Tongue (tissue), 2 donors: Measurements from ENCODE around the gene MYL6B. TPM values are rescaled to one million over a fixed set of nuclear protein-coding genes. Genes with fewer than 3 reads are reported as not detected.

Source experiments
- DNase-seq: peaks from one replicate; pipeline ENCODE4 v3.0.0-alpha.2; 2015
- total RNA-seq: library from RNA; depleted of rRNA; stranded (reverse); fragments of >200 nt; gene quantifications from one replicate; pipeline ENCODE4 v1.2.3, GENCODE V29; 2014

Gene MYL6B
- total RNA-seq, 1 donor from 2014 or later, result 136 TPM

DNA sequence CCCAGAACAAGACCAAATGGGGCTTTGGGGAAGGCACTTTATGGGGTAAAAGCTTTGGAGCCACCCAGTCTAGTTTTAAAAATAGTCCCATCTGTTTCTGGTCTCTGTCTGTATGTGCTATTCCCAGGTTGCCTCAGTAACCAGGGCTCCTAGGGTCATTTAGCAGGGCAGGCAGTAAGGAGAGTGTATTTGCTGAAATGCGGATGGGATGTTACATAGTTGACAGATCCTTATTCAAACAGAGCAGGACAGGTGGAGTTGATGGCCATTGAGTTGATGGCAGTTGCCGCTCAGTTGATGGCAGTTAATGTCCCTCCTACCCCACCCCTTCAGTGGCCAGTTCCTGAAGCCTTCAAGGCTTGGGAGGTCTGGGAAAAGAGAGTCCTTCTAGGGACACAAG is 29.8 kb upstream of the MYL6B start:
- peak; percentile 33 for DNase-seq

DNA sequence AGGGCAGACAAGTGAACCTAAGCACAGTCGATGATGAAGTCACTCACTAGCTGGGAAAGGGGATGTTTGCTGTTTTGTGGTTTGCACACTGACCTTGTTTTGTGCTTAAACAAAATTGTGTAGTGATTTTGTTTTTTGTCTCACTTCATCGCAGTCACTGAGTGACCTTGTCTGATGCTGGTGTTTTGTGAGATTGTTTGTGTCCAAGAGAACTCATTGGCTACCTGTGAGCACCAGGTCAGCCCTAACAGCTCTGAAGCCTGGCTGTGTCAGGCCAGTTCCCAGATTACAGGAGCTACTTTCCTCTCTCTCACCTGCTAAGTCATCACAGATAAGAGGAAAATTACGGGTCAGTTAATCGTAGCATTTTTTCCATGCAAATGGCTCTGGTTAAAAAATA is 28.3 kb upstream of the MYL6B start:
- DNase-seq, result no peak

DNA sequence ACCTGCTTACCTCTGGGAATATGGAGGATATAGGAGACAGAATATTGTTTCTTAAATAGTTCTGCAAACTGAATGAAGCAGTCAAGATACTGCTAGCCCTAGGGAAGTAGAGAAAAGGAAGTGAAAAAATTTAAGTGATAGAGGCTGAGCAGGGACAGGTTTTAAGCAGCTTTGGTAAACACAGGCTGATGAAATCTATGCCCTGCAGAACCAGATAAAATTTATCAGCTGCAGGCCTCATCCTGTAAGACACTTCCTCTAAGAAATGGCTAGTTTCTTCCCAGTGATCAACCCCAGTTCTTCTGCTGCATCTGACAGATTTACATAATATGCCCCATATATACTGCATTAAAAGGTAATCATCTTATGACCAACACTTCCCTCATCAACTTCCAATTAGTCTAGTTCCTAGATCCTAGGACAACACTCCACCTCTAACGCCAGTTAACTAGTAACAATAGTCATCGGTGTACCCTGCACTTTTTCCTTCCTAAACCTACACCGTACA is 25.6 kb upstream of the MYL6B start:
- DNase-seq, result no peak

- DNase-seq, result no peak
These were observed 24.9 kb upstream of the MYL6B start for GRCh38 chr12:56127485-56127887.

- peak; percentile 100 for DNase-seq
These were observed 24.3 kb upstream of the MYL6B start, which contains the start of gene ESYT1 for GRCh38 chr12:56127888-56128669. Gene ESYT1, plus strand, starts transcription at chr12:56128267. Its CDS starts 53 bp downstream, at chr12:56128320.

DNA sequence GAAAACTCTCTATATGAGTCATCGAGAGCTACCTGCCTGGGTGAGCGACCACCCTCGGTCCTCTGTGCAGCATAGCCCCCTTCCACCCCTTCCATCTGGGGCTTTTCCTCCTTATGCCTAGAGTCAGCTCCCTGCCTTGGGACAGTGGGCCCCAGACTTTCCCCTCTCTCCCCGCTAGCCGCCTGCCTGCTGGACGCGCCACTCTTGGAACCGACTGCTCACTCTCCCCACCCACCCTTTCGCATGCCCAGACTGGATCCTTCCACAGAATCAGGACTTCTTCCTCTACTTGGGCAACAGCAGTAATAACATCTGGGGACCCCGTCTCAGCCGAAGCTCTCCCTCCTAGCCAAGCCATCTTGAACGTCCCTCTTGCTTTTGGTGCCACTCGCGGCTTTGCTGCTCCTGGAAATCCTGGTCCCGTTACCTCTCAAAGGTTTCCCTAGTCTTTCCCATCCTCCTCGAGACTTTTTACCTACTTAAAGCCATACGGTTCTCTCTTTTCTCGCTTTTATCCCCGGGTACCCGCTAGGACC is 23.6 kb upstream of the MYL6B start:
- DNase-seq, result peak; percentile 51

- DNase-seq, result peak; percentile 79
These were observed 23.0 kb upstream of the MYL6B start for GRCh38 chr12:56129206-56129941.

- DNase-seq, result no peak
These were observed 22.4 kb upstream of the MYL6B start for GRCh38 chr12:56129942-56130495.

DNA sequence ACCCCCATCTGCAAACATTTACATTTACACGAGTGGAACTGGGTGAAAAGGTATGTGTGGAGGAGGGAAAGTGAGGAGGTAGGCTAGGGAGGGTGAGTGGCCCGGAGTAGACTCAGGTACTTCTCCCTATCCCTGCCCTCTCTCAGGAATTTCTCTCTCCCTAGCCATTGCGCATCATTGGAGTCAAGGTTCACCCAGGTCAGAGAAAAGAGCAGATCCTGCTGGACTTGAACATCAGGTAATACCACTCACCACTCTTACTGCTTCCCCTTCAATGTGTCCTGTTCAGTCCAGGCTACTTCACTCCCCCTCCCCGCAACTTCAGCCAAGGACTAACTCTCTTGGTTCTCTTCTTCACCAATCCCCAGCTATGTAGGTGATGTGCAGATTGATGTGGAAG is 21.5 kb upstream of the MYL6B start:
- DNase-seq, result no peak

GRCh38 chr12:56134897-56135296 is 17.5 kb upstream of the MYL6B start:
- DNase-seq, result no peak

DNA sequence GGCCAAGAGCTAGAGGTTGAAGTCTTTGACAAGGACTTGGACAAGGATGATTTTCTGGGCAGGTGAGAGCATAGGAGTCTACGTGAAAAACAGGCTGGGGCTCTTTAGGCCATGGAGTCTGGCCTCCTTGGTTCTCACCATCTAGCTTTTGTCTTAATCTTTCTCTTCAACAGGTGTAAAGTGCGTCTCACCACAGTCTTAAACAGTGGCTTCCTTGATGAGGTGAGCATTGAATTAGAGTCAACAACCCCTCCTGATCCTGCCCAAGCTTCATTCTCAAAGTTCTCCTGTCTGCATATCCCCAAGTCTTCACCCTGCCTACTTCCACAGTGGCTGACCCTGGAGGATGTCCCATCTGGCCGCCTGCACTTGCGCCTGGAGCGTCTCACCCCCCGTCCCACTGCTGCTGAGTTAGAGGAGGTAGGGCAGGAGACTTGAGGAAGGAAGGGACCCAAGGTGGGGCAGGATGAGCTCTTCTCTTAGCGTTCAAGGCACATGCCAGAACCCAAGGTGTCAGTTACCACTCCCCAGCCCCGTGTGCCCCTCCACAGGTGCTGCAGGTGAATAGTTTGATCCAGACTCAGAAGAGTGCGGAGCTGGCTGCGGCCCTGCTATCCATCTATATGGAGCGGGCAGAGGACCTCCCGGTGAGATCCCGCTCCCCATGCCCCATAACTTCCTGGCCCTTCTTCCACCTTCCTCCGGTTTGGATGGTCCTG is 14.4 kb upstream of the MYL6B start:
- no peak for DNase-seq

DNA sequence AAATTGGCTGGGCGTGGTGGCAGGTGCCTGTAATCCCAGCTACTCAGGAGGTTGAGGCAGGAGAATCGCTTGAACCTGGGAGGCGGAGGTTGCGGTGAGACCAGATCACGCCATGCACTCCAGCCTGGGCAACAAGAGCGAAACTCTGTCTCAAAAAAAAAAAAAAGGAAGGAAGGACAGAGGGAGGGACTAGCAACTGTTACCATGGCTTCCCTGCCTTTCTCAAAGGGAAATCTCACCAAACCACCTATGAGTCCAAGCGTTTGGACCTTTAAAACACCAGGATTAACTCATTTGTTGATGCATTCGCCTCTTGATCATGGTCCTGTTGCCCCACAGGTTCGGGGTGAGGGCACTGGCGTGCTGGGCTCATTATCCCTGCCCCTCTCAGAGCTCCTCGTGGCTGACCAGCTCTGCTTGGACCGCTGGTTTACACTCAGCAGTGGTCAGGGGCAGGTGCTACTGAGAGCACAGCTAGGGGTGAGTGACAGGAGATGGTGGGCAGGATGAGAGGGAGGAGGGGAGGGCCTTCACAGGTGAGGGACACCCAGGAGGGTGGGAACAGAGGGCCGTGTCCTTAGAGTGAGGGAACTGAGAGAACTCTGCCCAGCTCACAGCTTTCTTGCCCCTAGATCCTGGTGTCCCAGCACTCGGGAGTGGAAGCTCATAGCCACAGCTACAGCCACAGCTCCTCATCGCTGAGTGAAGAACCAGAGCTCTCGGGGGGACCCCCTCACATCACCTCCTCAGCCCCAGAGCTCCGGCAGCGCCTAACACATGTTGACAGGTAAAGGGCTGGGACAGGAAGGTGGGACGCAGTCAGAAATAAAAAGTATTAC is 10.2 kb upstream of the MYL6B start:
- no peak for DNase-seq

DNA sequence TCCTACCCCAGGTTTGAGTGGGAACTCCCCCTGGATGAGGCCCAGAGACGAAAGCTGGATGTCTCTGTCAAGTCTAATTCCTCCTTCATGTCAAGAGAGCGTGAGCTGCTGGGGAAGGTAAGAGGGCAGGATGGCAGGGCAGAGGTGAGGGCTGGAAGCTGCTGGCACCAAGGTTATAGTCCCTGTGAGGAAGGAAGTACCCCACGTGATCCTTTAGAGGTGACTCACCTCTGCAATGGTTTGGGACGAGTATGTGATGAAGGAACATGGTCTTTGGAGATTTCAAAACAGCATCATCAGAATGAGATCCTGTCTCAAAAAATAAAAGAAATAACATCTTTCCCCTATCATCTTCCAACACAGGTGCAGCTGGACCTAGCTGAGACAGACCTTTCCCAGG is 9.2 kb upstream of the MYL6B start:
- DNase-seq, result no peak

- DNase-seq, result no peak
These were observed 8.5 kb upstream of the MYL6B start for GRCh38 chr12:56143870-56144269.

DNA sequence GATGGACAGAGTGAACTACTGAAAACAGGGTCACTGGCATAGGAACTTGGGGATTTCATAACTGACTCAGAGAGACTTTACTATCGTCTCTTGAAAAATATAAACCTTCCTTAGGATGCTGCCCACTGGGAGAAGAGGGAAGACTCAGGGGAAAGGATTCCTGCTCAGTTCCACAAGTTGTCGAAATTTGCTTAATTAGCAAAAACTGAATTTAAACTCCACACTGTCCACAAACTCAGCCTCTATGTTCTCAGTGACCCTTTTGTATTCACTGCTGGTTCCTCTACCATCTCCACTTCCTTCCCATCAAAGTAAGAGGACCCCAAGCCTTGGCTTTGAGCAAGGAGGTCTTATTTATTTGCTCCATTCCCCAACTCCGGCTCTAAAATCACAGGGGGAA is 7.2 kb upstream of the MYL6B start:
- DNase-seq, result no peak

DNA sequence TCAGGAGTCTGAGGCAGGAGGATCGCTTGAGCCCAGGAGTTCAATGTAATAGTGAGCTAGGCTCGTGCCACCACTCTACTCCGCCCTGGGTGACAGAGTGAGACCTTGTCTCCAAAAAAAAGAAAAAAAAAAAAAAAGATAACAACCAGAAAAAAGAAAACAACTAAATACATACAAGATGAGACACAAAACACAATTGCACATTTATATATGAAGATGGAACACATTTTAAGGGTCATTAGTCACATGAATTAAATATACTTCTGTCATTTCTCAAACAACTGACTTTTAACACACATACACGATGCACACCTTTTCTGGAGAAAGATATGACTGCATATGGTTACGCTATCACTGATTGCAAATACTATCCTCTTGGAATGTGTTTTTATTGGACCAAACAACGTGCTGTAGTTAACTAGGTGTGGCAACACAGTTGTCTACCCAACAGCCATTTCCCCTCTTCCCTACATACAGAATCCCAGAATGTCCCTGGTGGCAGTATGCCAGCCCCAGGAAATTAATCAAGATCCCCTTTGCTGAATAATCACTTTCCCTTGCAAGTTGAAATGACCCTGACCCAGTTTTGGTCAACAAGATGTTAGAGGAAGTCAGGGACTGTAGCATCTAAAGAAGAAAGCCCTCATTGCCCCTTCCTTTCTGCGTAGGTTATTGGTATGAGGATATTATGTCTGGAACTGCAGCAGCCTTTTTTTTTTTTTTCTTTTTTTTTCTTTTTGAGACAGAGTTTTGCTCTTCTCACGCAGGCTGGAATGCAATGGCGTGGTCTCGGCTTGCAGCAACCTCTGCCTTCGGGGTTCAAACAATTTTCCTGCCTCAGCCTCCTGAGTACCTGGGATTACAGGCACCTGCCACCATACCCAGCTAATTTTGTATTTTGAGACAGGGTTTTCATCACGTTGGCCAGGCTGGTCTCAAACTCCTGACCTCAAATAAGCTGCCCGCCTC is 5.6 kb upstream of the MYL6B start:
- DNase-seq, result no peak

DNA sequence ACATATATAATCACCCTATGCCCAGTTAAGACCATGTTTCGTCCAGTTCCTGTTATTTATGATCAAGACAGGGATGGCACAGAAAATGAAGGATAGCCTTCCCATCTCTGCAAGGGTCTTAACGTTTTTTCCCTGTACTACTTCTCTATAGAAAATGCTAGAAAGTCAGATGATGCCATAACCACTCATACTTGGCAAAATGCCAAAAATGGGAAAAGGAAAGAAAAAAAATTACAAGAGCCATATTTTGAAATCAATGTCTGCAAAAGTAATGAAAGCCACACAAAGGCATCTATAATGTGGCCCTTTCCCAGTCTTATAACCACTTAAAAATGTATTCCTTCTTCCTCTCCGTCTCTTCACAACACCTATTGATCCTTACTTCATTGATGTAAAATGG is 1.8 kb upstream of the MYL6B start:
- no peak for DNase-seq

DNA sequence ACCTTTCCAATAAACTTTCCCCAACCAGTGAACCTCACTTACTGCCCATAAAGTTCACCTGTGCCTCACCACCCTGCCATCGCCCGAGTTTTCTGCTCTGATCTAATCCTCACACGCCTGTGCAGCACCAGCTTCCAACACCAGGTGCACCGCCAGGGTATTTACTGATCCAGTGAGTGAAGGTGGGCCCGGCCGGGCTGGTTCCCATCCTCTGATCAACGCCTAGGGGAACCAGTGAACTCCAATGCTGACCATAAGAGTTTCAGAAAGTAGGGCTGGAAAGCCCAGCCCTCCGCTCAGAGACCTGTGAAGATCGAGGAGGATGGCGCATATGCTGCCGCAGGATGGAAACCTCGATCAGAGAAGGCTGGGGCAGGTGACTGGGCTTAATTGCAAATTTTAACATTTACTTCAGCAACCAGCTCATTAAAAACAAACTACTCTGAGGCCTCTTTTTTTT is 685 bp upstream of the MYL6B start:
- DNase-seq, result peak; percentile 50

GRCh38 chr12:56152756-56153677 is 630 bp downstream of the MYL6B start:
- no peak for DNase-seq
